Activated naive CD4-positive, alpha-beta T cell treated with Interleukin-2 at 50 U/mL for 16 hours (primary cell): ENCODE data around the gene TCEAL7.
"Not testable (repeated sequence)": the region's sequence is repeated elsewhere in the genome, so short reads cannot be mapped to it uniquely, and the experiment has no call there.

Source experiments
- DNase-seq: peaks from one replicate; pipeline ENCODE4 v3.0.0-alpha.2; 2020

Gene TCEAL7, protein sequence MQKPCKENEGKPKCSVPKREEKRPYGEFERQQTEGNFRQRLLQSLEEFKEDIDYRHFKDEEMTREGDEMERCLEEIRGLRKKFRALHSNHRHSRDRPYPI

GRCh38 chrX:103329991-103330390, at the start of gene TCEAL7:
TCEAL7 (plus strand) TSS chrX:103330239; CDS start chrX:103331404, 1,165 bp downstream.
- no peak for DNase-seq

DNA sequence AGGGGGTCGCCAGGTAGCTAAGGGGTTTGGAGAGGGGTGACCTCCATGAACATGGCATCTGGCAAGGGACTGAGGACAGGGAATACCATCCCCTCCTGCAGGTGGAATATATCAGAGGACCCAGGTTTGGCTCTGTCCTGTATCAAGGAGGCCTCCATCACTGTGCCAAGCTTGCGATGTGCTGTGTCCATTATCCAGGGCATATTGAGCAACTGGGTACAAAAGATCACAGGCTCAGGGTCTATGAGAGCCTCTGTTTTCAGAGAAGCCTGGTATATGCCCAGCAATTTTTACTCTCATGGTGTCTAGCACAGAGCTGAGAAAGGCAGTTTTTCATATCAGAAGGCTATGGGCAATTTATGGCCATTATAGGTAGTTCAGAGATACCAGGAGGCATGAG, 36.9 kb upstream of the TCEAL7 start:
- DNase-seq = no peak

- no peak for DNase-seq
Measured at GRCh38 chrX:103304705-103305104, 25.3 kb upstream of the TCEAL7 start.

GRCh38 chrX:103305666-103306065, 24.4 kb upstream of the TCEAL7 start:
- not testable (repeated sequence) for DNase-seq

DNA sequence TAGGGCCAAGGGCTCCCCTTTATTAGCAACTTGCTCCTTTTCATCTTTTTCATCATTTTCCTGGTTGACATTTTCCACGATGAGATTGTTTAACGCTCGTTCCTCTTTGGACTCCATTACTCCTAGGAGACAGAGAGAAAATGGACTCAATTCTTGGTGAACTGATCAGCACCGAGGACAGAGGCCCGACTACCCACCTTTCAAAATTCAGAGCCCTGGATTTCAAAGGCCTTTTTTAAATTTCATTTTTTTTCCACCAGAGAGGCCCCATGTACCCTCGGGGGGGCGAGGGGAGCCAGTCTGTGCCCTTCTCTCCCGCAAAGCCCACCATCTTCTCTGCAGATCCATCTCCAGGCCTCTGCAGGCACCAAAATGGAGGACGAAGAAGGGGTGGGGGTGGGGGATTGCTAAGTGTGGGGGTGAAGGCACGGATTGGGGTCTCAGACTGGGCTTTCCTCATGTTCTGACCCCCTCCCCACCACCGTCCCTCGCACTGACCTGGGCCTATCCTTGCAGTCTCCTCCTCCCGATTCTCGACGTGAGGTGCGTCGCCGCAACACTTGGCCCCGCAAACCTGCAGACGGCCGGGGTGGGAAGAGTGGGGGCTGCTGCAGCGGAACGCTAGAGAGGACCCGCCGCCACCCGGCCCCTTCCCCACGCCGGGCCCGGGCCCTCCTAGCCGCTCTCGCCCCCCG, 20.0 kb upstream of the TCEAL7 start:
- DNase-seq = peak; percentile 2

- peak; percentile 86 for DNase-seq
Measured at GRCh38 chrX:103310555-103311398, 19.3 kb upstream of the TCEAL7 start, which contains the start of gene BEX2. BEX2 (minus strand) TSS chrX:103310990; CDS start chrX:103309976, 1,014 bp downstream.

GRCh38 chrX:103311399-103311780, 18.6 kb upstream of the TCEAL7 start:
- DNase-seq = no peak

DNA sequence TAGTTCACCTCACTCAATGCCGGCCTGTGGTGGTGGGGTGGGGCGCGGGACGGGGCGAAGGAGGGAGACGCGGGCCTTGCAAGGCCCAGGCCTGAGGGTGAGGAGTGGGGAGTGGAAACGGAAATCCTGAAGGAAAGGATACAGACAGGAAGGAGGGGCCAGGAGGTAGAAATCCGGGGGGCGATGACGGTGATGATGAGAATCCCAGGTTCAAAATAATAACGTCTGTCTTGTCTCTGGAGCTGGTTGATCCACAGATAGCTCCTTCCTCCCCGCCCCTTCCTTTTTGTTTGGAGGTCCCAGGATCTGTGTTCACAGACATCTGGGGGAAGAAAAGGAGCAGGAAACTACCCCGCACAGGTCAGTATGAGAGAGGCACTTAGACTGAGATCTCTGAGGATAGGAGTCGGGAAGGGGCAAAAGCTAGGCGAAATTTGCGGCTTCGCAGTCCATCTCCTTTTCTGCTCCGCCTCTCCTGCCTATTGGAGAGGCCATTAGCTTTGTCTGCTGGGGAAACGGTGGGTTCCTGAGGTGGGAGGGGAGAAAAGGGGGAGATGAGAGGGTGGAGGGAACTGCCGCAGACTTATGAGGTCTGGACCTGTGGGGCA, 746 bp downstream of the TCEAL7 start:
- no peak for DNase-seq

GRCh38 chrX:103338663-103339062, 8.6 kb downstream of the TCEAL7 start:
- DNase-seq = no peak

DNA sequence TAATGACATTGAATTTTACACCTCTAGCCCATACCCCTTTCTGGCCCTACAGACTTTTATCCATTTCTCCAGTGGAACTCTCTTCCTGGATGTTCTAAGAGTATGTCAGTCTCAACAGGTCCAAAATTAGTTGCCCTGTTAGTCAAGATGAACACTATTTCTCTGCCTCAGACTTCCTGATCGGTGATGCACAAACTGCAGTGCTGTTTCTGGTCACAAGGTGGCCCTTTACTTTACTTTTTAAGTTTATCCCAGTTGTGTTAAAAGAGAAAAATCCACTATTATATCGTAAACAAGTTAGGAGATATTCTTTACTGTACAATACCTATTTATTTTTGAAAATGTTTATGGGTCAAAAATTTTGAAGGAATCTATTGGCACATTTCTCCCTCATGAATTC, 13.1 kb downstream of the TCEAL7 start:
- peak; percentile 29 for DNase-seq

DNA sequence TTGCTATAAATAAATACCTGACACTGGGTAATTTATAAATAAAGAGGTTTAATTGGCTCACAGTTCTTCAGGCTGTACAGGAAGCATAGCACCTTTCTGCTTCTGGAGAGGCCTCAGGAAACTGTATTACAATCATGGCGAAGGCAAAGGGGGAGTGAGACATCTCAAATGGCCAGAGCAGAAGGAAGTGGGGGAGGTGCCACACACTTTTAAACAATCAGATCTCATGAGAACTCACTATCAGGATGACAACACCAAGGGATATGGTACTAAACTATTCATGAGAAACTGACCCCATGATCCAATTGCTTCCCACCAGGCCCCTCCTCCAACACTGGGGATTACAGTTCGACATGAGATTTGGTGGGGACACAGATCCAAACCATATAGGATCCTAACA, 14.6 kb downstream of the TCEAL7 start:
- no peak for DNase-seq

- no peak for DNase-seq
Measured at GRCh38 chrX:103347682-103348397, 17.8 kb downstream of the TCEAL7 start.

DNA sequence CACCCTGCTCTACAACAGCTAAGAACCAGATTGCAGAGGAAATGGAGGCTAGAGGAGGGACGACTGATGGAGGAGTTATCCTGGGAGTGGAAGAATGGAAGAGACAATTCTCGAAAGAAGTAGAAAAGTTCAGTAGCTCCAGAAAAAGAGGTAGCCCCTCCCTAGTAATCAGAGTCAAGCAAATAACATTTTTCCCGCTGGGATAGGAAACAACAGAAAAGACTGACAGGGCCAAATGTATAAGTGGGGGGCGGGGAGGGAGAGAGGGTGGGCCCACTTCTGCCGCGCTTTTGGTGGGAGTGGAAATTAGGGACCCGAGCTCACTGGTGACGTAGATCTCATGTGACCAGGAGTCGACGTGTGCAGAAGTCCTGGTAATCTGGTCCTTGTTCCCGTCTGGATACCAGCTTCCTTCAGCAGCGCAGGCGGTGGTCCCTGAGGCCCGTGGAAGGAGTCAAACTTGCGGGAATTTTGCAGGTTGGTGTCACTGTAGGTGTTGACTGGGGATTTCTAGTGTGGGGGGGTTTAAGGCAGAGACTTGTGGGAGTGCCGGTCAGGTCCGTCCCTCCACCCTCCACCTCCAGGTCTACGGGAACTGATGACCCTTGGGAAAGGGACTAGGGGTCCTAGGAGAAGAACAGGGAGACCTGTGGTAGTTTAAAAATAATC, 26.2 kb downstream of the TCEAL7 start, which contains the start of gene TCEAL9:
TSS of gene TCEAL9 (plus strand) at position 377 of the 669 bp plus-strand sequence. CDS start 1,179 bp downstream, outside the sequence.
- DNase-seq = no peak

DNA sequence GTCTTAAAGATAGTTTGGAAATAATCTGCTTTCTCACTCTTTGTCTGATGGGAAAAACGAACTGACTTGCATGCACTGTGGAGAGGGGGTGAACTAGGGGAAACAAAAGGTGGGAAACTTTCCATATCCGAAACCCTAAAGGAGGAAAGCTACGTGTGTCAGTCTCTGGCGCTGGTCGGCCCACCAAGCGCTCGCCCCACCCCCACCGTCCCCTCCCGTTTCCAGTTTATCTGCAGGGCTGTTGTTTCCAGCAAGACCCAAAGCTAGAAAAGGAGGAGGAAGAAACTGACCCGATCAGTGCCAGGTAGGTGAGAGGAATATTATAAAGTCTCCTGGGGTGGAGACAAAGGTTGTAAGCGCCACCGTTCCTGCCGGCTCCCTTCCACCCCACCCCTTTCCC, 26.8 kb downstream of the TCEAL7 start:
- DNase-seq = no peak

DNA sequence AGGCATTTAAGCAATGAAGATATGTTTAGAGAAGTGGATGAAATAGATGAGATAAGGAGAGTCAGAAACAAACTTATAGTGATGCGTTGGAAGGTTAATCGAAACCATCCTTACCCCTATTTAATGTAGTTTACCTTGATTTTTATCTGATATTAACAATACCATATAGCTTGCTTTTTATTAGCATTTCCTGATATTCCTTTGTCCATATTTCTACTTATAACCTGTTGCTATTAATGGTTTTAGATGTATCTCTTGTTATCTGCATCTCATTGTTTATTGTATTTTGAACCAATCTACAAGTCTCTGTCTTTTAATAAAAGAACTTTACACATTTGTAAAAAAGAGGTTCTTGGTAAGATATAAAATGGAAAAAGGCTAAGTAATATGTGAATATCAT, 27.8 kb downstream of the TCEAL7 start:
- no peak for DNase-seq

GRCh38 chrX:103359605-103360004, 29.6 kb downstream of the TCEAL7 start:
- DNase-seq = not testable (repeated sequence)

DNA sequence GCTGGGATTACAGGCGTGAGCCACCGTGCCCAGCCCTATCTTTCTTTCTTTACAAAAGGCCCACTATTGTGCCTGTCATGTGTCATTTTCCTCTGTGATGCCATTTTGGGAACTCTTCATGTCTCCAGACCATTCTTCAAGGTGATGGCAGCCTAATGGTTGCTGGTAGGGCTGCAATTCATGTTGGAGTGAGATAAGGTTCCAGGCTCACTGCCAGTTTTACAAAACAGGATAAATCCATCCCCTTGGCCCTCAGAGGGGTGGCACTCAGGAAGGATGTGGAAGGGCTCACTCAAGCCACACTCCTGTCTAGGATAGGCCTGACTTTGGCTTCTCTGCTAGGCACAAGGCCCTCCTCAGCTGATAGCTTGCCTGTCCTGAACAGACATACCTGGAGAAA, 30.1 kb downstream of the TCEAL7 start:
- no peak for DNase-seq

GRCh38 chrX:103360916-103361315, 30.9 kb downstream of the TCEAL7 start:
- DNase-seq = no peak

- DNase-seq = no peak
Measured at GRCh38 chrX:103361798-103362197, 31.8 kb downstream of the TCEAL7 start.

GRCh38 chrX:103362474-103362873, 32.4 kb downstream of the TCEAL7 start:
- no peak for DNase-seq

DNA sequence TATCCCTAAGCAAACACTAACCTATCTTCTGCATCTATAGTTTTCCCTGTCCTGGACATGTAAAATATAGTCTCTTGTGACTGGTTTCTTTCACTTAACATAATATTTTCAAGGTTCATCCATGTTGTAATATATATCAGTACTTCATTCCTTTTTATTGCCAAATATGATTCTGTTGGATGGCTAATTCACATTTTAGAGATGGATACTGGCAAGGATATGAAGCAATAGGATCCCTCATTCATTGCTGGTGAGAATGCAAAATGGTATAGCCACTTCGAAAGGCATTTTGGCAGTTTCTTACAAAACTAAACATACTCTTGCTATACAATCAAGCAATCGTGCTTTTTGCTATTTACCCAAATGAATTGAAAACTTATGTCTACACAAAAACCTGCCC, 33.0 kb downstream of the TCEAL7 start:
- DNase-seq = no peak

GRCh38 chrX:103367502-103367901, 37.5 kb downstream of the TCEAL7 start:
- no peak for DNase-seq
